DND-41 (cell line): Measurements from ENCODE around the gene BNC2.

ENCODE experiments used
- ATAC-seq: fragments of 200-7000 bp; cut with Tn5 transposase; 3 replicates; pipeline ENCODE4 v1.9.1; 2021; ENCODE audit warnings: low read depth; ENCODE audit not compliant: insufficient read depth
- DNase-seq: peaks from one replicate; pipeline ENCODE4 v3.0.0-alpha.2; 2020
- H2AFZ ChIP-seq: 2 replicates; pipeline ENCODE4 v1.6.0; 2012; ENCODE audit warnings: low read depth, low read length
- H3K27ac ChIP-seq: 2 replicates; pipeline ENCODE4 v1.5.1; 2012; ENCODE audit warnings: low read length, inconsistent platforms
- H3K27me3 ChIP-seq: fragments of 200-600 bp; sonication (generic); 2 replicates; pipeline ENCODE4 v1.6.0; 2012; ENCODE audit warnings: low read length, mild to moderate bottlenecking, inconsistent platforms; ENCODE audit not compliant: insufficient read depth, poor library complexity
- H3K36me3 ChIP-seq: 2 replicates; pipeline ENCODE4 v1.5.1; 2012; ENCODE audit warnings: low read length, inconsistent platforms; ENCODE audit not compliant: insufficient read depth
- H3K4me1 ChIP-seq: 2 replicates; pipeline ENCODE4 v1.5.1; 2012; ENCODE audit warnings: mild to moderate bottlenecking, low read length; ENCODE audit not compliant: insufficient read depth
- H3K4me2 ChIP-seq: 2 replicates; pipeline ENCODE4 v1.6.0; 2012; ENCODE audit warnings: mild to moderate bottlenecking, moderate library complexity, low read length, inconsistent platforms; ENCODE audit not compliant: insufficient read depth
- H3K4me3 ChIP-seq, 2 experiments: fragments of 200-600 bp in 1 of 2; shearing (Covaris generic) in 1 of 2; 2 replicates each; pipeline ENCODE4 v1.5.1; 2012 to 2016; ENCODE audit warnings: inconsistent platforms in 2 of 2, low read length in 2 of 2, mild to moderate bottlenecking in 2 of 2, low read depth in 1 of 2, moderate library complexity in 1 of 2
- H3K79me2 ChIP-seq: 2 replicates; pipeline ENCODE4 v1.6.0; 2012; ENCODE audit warnings: low read length, inconsistent platforms; ENCODE audit not compliant: insufficient read depth
- H3K9ac ChIP-seq: 2 replicates; pipeline ENCODE4 v1.6.0; 2012; ENCODE audit warnings: low read depth, mild to moderate bottlenecking, inconsistent platforms, low read length, moderate library complexity
- H3K9me3 ChIP-seq: 2 replicates; pipeline ENCODE4 v1.5.1; 2012; ENCODE audit warnings: low read length, moderate library complexity, mild to moderate bottlenecking, inconsistent platforms; ENCODE audit not compliant: insufficient read depth, severe bottlenecking
- H4K20me1 ChIP-seq: 2 replicates; pipeline ENCODE4 v1.6.0; 2012; ENCODE audit warnings: low read length; ENCODE audit not compliant: insufficient read depth
- CTCF ChIP-seq: IDR thresholded peaks from 2 replicates; pipeline ENCODE4 v1.5.1; 2012; ENCODE audit warnings: borderline replicate concordance, low read length, moderate library complexity, mild to moderate bottlenecking; ENCODE audit not compliant: poor library complexity, severe bottlenecking; ENCODE audit errors: extremely low read depth
- EZH2 ChIP-seq: IDR thresholded peaks from 3 replicates; pipeline ENCODE4 v1.6.1; 2012; ENCODE audit warnings: borderline replicate concordance, low read depth, mild to moderate bottlenecking, moderate library complexity, low read length, inconsistent platforms; ENCODE audit not compliant: severe bottlenecking

Gene BNC2

GRCh38 chr9:16475257-16475656, 395.2 kb downstream of the BNC2 start:
- H3K4me3 ChIP-seq = no peak overlapping the region
- H3K4me1 ChIP-seq = no peaks in the 10 kb centered on the region
- no peaks in the 10 kb centered on the region; the same call in 1 of the 2 replicates for H4K20me1 ChIP-seq
- TF ChIP-seq EZH2 (no peak), CTCF (no peak)
- H3K79me2 ChIP-seq = no peaks in the 10 kb centered on the region
- no peaks in the 10 kb centered on the region for H3K27me3 ChIP-seq
- H3K36me3 ChIP-seq = no peaks in the 10 kb centered on the region
- H3K9ac ChIP-seq = no peak overlapping the region
- no peak for ATAC-seq
- DNase-seq = no peak
- no peak overlapping the region for H2AFZ ChIP-seq
- H3K9me3 ChIP-seq = no peaks in the 10 kb centered on the region
- no peak overlapping the region for H3K27ac ChIP-seq
- H3K4me2 ChIP-seq = no peak overlapping the region

- H3K4me2 ChIP-seq = no peak overlapping the region
- no peak for ATAC-seq
- no peak for TF ChIP-seq EZH2
- no peak for TF ChIP-seq CTCF
Observed at GRCh38 chr9:16469184-16469583, 401.3 kb downstream of the BNC2 start.

GRCh38 chr9:16461851-16462250, 408.6 kb downstream of the BNC2 start:
- H3K79me2 ChIP-seq = no peaks in the 10 kb centered on the region
- H4K20me1 ChIP-seq = no peaks in the 10 kb centered on the region; the same call in 1 of the 2 replicates
- no peak for DNase-seq
- no peaks in the 10 kb centered on the region for H3K9me3 ChIP-seq
- H3K4me1 ChIP-seq = no peaks in the 10 kb centered on the region
- no peak overlapping the region for H2AFZ ChIP-seq
- H3K27me3 ChIP-seq = no peaks in the 10 kb centered on the region
- TF ChIP-seq EZH2 = no peak
- no peak for TF ChIP-seq CTCF
- H3K27ac ChIP-seq = no peak overlapping the region
- H3K36me3 ChIP-seq = no peaks in the 10 kb centered on the region
- no peak overlapping the region for H3K9ac ChIP-seq
- no peak for ATAC-seq
- H3K4me3 ChIP-seq = no peak overlapping the region
- no peak overlapping the region for H3K4me2 ChIP-seq

More at GRCh38 chr9:16469184-16469583, 401.3 kb downstream of the BNC2 start:
- H2AFZ ChIP-seq = no peak overlapping the region
- H3K9ac ChIP-seq = no peak overlapping the region
- H3K27me3 ChIP-seq = no peaks in the 10 kb centered on the region
- no peak overlapping the region for H3K4me3 ChIP-seq
- H3K9me3 ChIP-seq = no peaks in the 10 kb centered on the region
- H3K79me2 ChIP-seq = no peaks in the 10 kb centered on the region
- no peaks in the 10 kb centered on the region for H3K4me1 ChIP-seq
- H3K27ac ChIP-seq = no peak overlapping the region
- H4K20me1 ChIP-seq = no peaks in the 10 kb centered on the region
- no peak for DNase-seq
- H3K36me3 ChIP-seq = no peaks in the 10 kb centered on the region

GRCh38 chr9:16461137-16461840, 409.2 kb downstream of the BNC2 start:
- H3K4me1 ChIP-seq = no peaks in the 10 kb centered on the region
- H3K79me2 ChIP-seq = no peaks in the 10 kb centered on the region
- DNase-seq (no peak), ATAC-seq (no peak)
- H3K9ac ChIP-seq = no peak overlapping the region
- no peaks in the 10 kb centered on the region for H3K9me3 ChIP-seq
- H3K4me3 ChIP-seq = no peak overlapping the region
- H3K27ac ChIP-seq = no peak overlapping the region
- TF ChIP-seq EZH2 (no peak), CTCF (no peak)
- no peaks in the 10 kb centered on the region for H3K36me3 ChIP-seq
- H3K4me2 ChIP-seq = no peak overlapping the region
- H4K20me1 ChIP-seq = no peaks in the 10 kb centered on the region; the same call in 1 of the 2 replicates
- no peak overlapping the region for H2AFZ ChIP-seq
- H3K27me3 ChIP-seq = no peaks in the 10 kb centered on the region
